ENCODE measurements around the gene PLEKHO2. TPM values are rescaled to one million over a fixed set of nuclear protein-coding genes. Genes with fewer than 3 reads are reported as not detected.

Gene PLEKHO2
- total and polyA plus RNA-seq, 2 of the 8 experiments (the other 6 are each of a cell fraction or from before 2014, with no cell fraction given) = 16.9 to 20.1 TPM

DNA sequence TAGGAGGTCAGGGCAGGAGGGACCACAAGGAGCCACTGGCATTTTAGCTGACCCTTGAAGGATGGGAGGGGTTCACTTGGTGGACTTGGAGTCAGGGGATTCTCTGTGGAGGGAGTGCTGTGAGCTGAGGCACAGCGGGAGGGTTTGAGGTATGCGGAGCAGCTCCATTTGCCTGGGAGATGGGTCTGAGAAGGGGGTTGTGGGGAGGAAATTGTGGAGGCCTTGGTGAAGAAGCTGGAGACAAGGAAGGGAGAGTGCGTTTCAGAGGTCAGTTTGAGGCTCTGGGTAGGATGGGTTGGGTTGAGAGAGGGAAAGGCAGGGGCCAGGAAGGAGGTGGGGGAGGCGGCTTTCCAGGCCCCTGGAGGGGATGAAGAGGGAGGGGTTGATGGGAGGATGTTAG, 20.2 kb downstream of the PLEKHO2 start:
- peaks cover 5 to 30% (median 19%) of the 10 kb centered on the region in 4 experiments for H3K4me1 ChIP-seq (replicated peaks in 1 of 4; ENCODE audit: control insufficient read depth in 3 of 4, insufficient read depth in 4 of 4, low read length in 3 of 4)
- FAIRE-seq (peak; percentile 42), DNase-seq (ENCODE audit: low read depth in 1 of 2, low spot score in 2 of 2) (no peak)
- no peaks in the 10 kb centered on the region for H3K9me3 ChIP-seq (ENCODE audit: insufficient read depth in 2 of 2, low read depth in 1 of 2, low read length in 1 of 2)
- H3K23me2 ChIP-seq (ENCODE audit: low read depth, low read length) = no peaks in the 10 kb centered on the region
- no peak overlapping the region for H2AFZ ChIP-seq (ENCODE audit: low read length)
- no peak overlapping the region for H3K23ac ChIP-seq (ENCODE audit: insufficient read length)
- H3K4me3 ChIP-seq (ENCODE audit: extremely low read depth in 1 of 4, insufficient read depth in 2 of 4, low read depth in 3 of 4, low read length in 4 of 4) = no peak overlapping the region; a peak in 1 of 8 replicates
- H4K91ac ChIP-seq (replicated peaks; ENCODE audit: insufficient read length, low read length) = no peak overlapping the region
- WGBS, 2 experiments (ENCODE audit: extremely low coverage in 1 of 2, insufficient coverage in 1 of 2, insufficient read length in 1 of 2, insufficient replicate concordance in 2 of 2, low coverage in 1 of 2, low lambda C conversion rate in 2 of 2, missing lambda C conversion rate in 1 of 2) = 59% methylated on average over 4 of the region's 4 CpGs; no CpG with 5 or more reads in 1 of the 2 experiments
- no peak overlapping the region for H2BK15ac ChIP-seq (ENCODE audit: low read length)
- peaks cover 0 to 12% of the 10 kb centered on the region in 2 experiments for H4K20me1 ChIP-seq (replicated peaks in 1 of 2; ENCODE audit: control insufficient read depth in 1 of 2, insufficient read depth in 2 of 2, low read length in 2 of 2)
- peak overlapping the region in 1 of 2 experiments; percentile 36; a peak in 3 of 4 replicates for H3K4me2 ChIP-seq (ENCODE audit: insufficient read depth in 1 of 2, low read depth in 2 of 2, low read length in 2 of 2)
- H2AK5ac ChIP-seq (ENCODE audit: low read depth, low read length) = no peak overlapping the region
- no peak overlapping the region for H2BK12ac ChIP-seq (ENCODE audit: low read depth, low read length)
- H2BK20ac ChIP-seq (ENCODE audit: low read length) = no peak overlapping the region; the same call in 1 of the 2 replicates
- ChIA-PET CTCF (ENCODE audit: partially characterized antibody) (interaction anchor here (0.6 to 2.9 kb wide), 9 partner anchors 9 to 87 kb away, joined by 3 to 10 read pairs (median 3); no protein-coding TSS in a partner anchor), POLR2A (ENCODE audit: partially characterized antibody) (interaction anchor here (0.7 to 1.7 kb wide), 14 partner anchors 11 to 162 kb away, joined by 3 to 10 read pairs (median 4); partner anchors contain the start of gene PIF1)
- H2BK120ac ChIP-seq (replicated peaks; ENCODE audit: low read depth, low read length) = no peak overlapping the region
- H3K36me3 ChIP-seq (ENCODE audit: control insufficient read depth in 2 of 4, insufficient read depth in 4 of 4, low read length in 3 of 4) = peaks cover 9 to 18% (median 16%) of the 10 kb centered on the region in 4 experiments; a peak in 6 of 8 replicates
- H2BK5ac ChIP-seq (ENCODE audit: low read depth, low read length) = peak overlapping the region; percentile 79
- H3K79me1 ChIP-seq (ENCODE audit: low read depth, low read length) = peaks cover 21% of the 10 kb centered on the region
- no peaks in the 10 kb centered on the region for H3K27me3 ChIP-seq (replicated peaks in 1 of 4; ENCODE audit: control insufficient read depth in 3 of 4, extremely low read depth in 1 of 4, insufficient read depth in 3 of 4, low read length in 3 of 4)
- H3K79me2 ChIP-seq (ENCODE audit: control insufficient read depth in 1 of 2, insufficient read depth in 2 of 2, low read length in 2 of 2) = peaks cover 0 to 19% of the 10 kb centered on the region in 2 experiments; a peak in 2 of 4 replicates
- peak overlapping the region; percentile 10 for H3K4ac ChIP-seq (replicated peaks; ENCODE audit: insufficient read length, low read depth, low read length)
- peak overlapping the region; percentile 22; the same call in 1 of the 2 replicates for H3K18ac ChIP-seq (ENCODE audit: extremely low read depth, low read length)
- no peak overlapping the region for H3K56ac ChIP-seq (replicated peaks; ENCODE audit: insufficient read length, low read depth, low read length)
- no peak overlapping the region; a peak in 1 of 7 replicates for H3K9ac ChIP-seq (replicated peaks in 1 of 4; ENCODE audit: extremely low read depth in 1 of 4, low read depth in 3 of 4, low read length in 3 of 4)
- H4K8ac ChIP-seq (ENCODE audit: extremely low read depth, insufficient read depth, low read length) = no peak overlapping the region
- 0 out of 2 replicates have a peak overlapping the region, but pooled peaks have one; percentile 21 for H3K27ac ChIP-seq (ENCODE audit: low read depth, low read length)
- H4K5ac ChIP-seq (ENCODE audit: insufficient read length, low read depth, low read length) = no peak overlapping the region
- no peak overlapping the region for H3K14ac ChIP-seq (ENCODE audit: insufficient read length)
- TF ChIP-seq PHF8 (conservative IDR thresholded peaks at IDR 0.05; ENCODE audit: low read depth, low read length) (no peak), TBP (IDR thresholded peaks at IDR 0.05; ENCODE audit: low read depth, low read length) (no peak), ZNF274 (IDR thresholded peaks at IDR 0.05; ENCODE audit: borderline replicate concordance, extremely low read depth, low read length) (no peak), RBBP5 (IDR thresholded peaks at IDR 0.05; ENCODE audit: borderline replicate concordance, low read depth, low read length) (no peak), SRF (IDR thresholded peaks at IDR 0.05; ENCODE audit: low read depth, low read length) (no peak), GTF2F1 (IDR thresholded peaks at IDR 0.05; ENCODE audit: borderline replicate concordance, low read depth, low read length) (no peak), RNF2 (IDR thresholded peaks at IDR 0.05; ENCODE audit: borderline replicate concordance, low read depth, low read length, missing control alignments, poor library complexity, severe bottlenecking) (no peak), SIRT6 (IDR thresholded peaks at IDR 0.05; ENCODE audit: low read length) (no peak), FOSL1 (IDR thresholded peaks at IDR 0.05; ENCODE audit: insufficient read depth, low read depth, low read length) (no peak)
- TF ChIP-seq, protein P1, sequence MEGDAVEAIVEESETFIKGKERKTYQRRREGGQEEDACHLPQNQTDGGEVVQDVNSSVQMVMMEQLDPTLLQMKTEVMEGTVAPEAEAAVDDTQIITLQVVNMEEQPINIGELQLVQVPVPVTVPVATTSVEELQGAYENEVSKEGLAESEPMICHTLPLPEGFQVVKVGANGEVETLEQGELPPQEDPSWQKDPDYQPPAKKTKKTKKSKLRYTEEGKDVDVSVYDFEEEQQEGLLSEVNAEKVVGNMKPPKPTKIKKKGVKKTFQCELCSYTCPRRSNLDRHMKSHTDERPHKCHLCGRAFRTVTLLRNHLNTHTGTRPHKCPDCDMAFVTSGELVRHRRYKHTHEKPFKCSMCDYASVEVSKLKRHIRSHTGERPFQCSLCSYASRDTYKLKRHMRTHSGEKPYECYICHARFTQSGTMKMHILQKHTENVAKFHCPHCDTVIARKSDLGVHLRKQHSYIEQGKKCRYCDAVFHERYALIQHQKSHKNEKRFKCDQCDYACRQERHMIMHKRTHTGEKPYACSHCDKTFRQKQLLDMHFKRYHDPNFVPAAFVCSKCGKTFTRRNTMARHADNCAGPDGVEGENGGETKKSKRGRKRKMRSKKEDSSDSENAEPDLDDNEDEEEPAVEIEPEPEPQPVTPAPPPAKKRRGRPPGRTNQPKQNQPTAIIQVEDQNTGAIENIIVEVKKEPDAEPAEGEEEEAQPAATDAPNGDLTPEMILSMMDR (IDR thresholded peaks at IDR 0.05; ENCODE audit: control extremely low read depth in 1 of 3, insufficient read depth in 1 of 3, low read depth in 1 of 3, low read length in 3 of 3) = no peak

Measured in H1 (cell line).